Astrocyte (in vitro differentiated cells and primary cell): ENCODE data around the gene MYH9. TPM values are rescaled to one million over a fixed set of nuclear protein-coding genes. Genes with fewer than 3 reads are reported as not detected.

ENCODE experiments used
- DNase-seq: peaks from one replicate; pipeline ENCODE4 v3.0.0-alpha.2; 2010; ENCODE audit warnings: low read depth
- FAIRE-seq: peaks from 2 replicates; lab custom pipeline; 2011; peaks lifted over from hg19 to GRCh38; lab: Jason Lieb, UNC
- H2AFZ ChIP-seq: 2 replicates; pipeline ENCODE4 v1.6.0; 2012; ENCODE audit warnings: low read depth, low read length, inconsistent platforms
- H3K27ac ChIP-seq: 2 replicates; pipeline ENCODE4 v1.5.1; 2011; ENCODE audit warnings: low read depth, low read length, inconsistent platforms
- H3K27me3 ChIP-seq: 2 replicates; pipeline ENCODE4 v1.6.0; 2011; ENCODE audit warnings: low read length, inconsistent platforms; ENCODE audit not compliant: insufficient read depth
- H3K36me3 ChIP-seq: 2 replicates; pipeline ENCODE4 v1.5.1; 2011; ENCODE audit warnings: low read length, inconsistent platforms; ENCODE audit not compliant: insufficient read depth
- H3K4me1 ChIP-seq: 2 replicates; pipeline ENCODE4 v1.5.1; 2011; ENCODE audit warnings: low read length, inconsistent platforms; ENCODE audit not compliant: insufficient read depth
- H3K4me2 ChIP-seq: 2 replicates; pipeline ENCODE4 v1.6.0; 2012; ENCODE audit warnings: low read length, inconsistent platforms
- H3K4me3 ChIP-seq: 2 replicates; pipeline ENCODE4 v1.5.1; 2011; ENCODE audit warnings: low read depth, mild to moderate bottlenecking, low read length, inconsistent platforms; ENCODE audit not compliant: insufficient read depth
- H3K79me2 ChIP-seq: 2 replicates; pipeline ENCODE4 v1.6.0; 2012; ENCODE audit warnings: mild to moderate bottlenecking, low read length, inconsistent platforms; ENCODE audit not compliant: insufficient read depth
- H3K9ac ChIP-seq: 2 replicates; pipeline ENCODE4 v1.6.0; 2012; ENCODE audit warnings: mild to moderate bottlenecking, low read length, inconsistent platforms
- H3K9me3 ChIP-seq: 2 replicates; pipeline ENCODE4 v1.5.1; 2012; ENCODE audit warnings: low read depth, mild to moderate bottlenecking, low read length, inconsistent platforms; ENCODE audit not compliant: insufficient read depth
- H4K20me1 ChIP-seq: 2 replicates; pipeline ENCODE4 v1.6.0; 2012; ENCODE audit warnings: low read length, inconsistent platforms; ENCODE audit not compliant: insufficient read depth
- H3K27ac Mint-ChIP-seq: one replicate; pipeline ENCODE4 v1.8.0; 2021; ENCODE audit warnings: mild to moderate bottlenecking, mixed read lengths; ENCODE audit not compliant: unreplicated experiment
- H3K27me3 Mint-ChIP-seq: one replicate; pipeline ENCODE4 v1.8.0; 2021; ENCODE audit warnings: low read depth, mixed read lengths; ENCODE audit not compliant: unreplicated experiment
- H3K36me3 Mint-ChIP-seq: one replicate; pipeline ENCODE4 v1.8.0; 2021; ENCODE audit warnings: low read depth, mixed read lengths; ENCODE audit not compliant: unreplicated experiment
- H3K4me1 Mint-ChIP-seq: one replicate; pipeline ENCODE4 v1.8.0; 2021; ENCODE audit warnings: low read depth, mixed read lengths; ENCODE audit not compliant: unreplicated experiment
- H3K4me3 Mint-ChIP-seq: one replicate; pipeline ENCODE4 v1.8.0; 2021; ENCODE audit warnings: mild to moderate bottlenecking, moderate library complexity, mixed read lengths; ENCODE audit not compliant: unreplicated experiment
- H3K9me3 Mint-ChIP-seq: one replicate; pipeline ENCODE4 v1.8.0; 2021; ENCODE audit warnings: mild to moderate bottlenecking, mixed read lengths; ENCODE audit not compliant: unreplicated experiment
- CTCF ChIP-seq: IDR thresholded peaks from 2 replicates; pipeline ENCODE4 v1.5.1; 2011; ENCODE audit warnings: low read depth, mild to moderate bottlenecking, inconsistent platforms, low read length, moderate library complexity; ENCODE audit not compliant: insufficient read depth
- EZH2 ChIP-seq: IDR thresholded peaks from 2 replicates; pipeline ENCODE4 v1.6.1; 2012; ENCODE audit warnings: mild to moderate bottlenecking, low read length, inconsistent platforms; ENCODE audit not compliant: insufficient read depth
- total RNA-seq: library from RNA; stranded (reverse); gene quantifications from 2 replicates; pipeline ENCODE4 v1.2.1, GENCODE V29; 2021

The MYH9 gene
- total RNA-seq, 1 donor from 2014 or later, result 2,278 TPM

GRCh38 chr22:36311386-36312085, 76.2 kb downstream of the MYH9 start:
- H3K36me3 Mint-ChIP-seq, result peaks cover 28% of the 10 kb centered on the region
- Histone ChIP-seq H3K79me2 (peaks cover 83% of the 10 kb centered on the region), H4K20me1 (peaks cover 92% of the 10 kb centered on the region)

GRCh38 chr22:36308880-36309279, 78.9 kb downstream of the MYH9 start:
- Histone ChIP-seq H3K9ac (no peak overlapping the region), H3K9me3 (no peaks in the 10 kb centered on the region), H3K79me2 (peaks cover 88% of the 10 kb centered on the region), H3K4me2 (no peak overlapping the region), H3K4me1 (peaks cover 18% of the 10 kb centered on the region), H3K27me3 (no peaks in the 10 kb centered on the region), H2AFZ (no peak overlapping the region), H4K20me1 (peaks cover 94% of the 10 kb centered on the region), H3K36me3 (peaks cover 85% of the 10 kb centered on the region), H3K4me3 (no peak overlapping the region), H3K27ac (no peak overlapping the region)
- Mint-ChIP-seq H3K27me3 (no peaks in the 10 kb centered on the region), H3K4me3 (peak overlapping the region; percentile 29), H3K27ac (peak overlapping the region; percentile 83), H3K36me3 (peaks cover 33% of the 10 kb centered on the region), H3K4me1 (peaks cover 41% of the 10 kb centered on the region), H3K9me3 (no peaks in the 10 kb centered on the region)
- DNase-seq (no peak), FAIRE-seq (no peak)
- TF ChIP-seq CTCF (no peak), EZH2 (no peak)

More at GRCh38 chr22:36311386-36312085, 76.2 kb downstream of the MYH9 start:
- Mint-ChIP-seq H3K27ac (peak overlapping the region; percentile 87), H3K4me1 (peaks cover 41% of the 10 kb centered on the region), H3K4me3 (peak overlapping the region; percentile 62), H3K27me3 (no peaks in the 10 kb centered on the region), H3K9me3 (no peaks in the 10 kb centered on the region)
- Histone ChIP-seq H3K4me3 (no peak overlapping the region), H3K27ac (peak overlapping the region; percentile 36), H3K27me3 (no peaks in the 10 kb centered on the region), H3K4me1 (peaks cover 12% of the 10 kb centered on the region), H3K36me3 (peaks cover 83% of the 10 kb centered on the region), H3K4me2 (no peak overlapping the region), H3K9me3 (no peaks in the 10 kb centered on the region), H3K9ac (peak overlapping the region; percentile 9), H2AFZ (no peak overlapping the region)
- FAIRE-seq (no peak), DNase-seq (no peak)
- TF ChIP-seq EZH2 (no peak), CTCF (no peak)

GRCh38 chr22:36306227-36306626, 81.5 kb downstream of the MYH9 start:
- no peak overlapping the region for H3K27ac ChIP-seq
- H3K9me3 ChIP-seq, result no peaks in the 10 kb centered on the region
- Mint-ChIP-seq H3K27me3 (no peaks in the 10 kb centered on the region), H3K4me3 (no peak overlapping the region), H3K27ac (peak overlapping the region; percentile 84), H3K9me3 (no peaks in the 10 kb centered on the region), H3K36me3 (peaks cover 39% of the 10 kb centered on the region), H3K4me1 (peaks cover 36% of the 10 kb centered on the region)
- TF ChIP-seq CTCF, result no peak
- no peak for TF ChIP-seq EZH2
- H3K4me2 ChIP-seq, result no peak overlapping the region
- no peak overlapping the region for H3K4me3 ChIP-seq
- H4K20me1 ChIP-seq, result peaks cover 94% of the 10 kb centered on the region
- peaks cover 90% of the 10 kb centered on the region for H3K79me2 ChIP-seq
- peaks cover 85% of the 10 kb centered on the region for H3K36me3 ChIP-seq
- DNase-seq (no peak), FAIRE-seq (no peak)
- no peak overlapping the region for H3K9ac ChIP-seq
- H3K4me1 ChIP-seq, result peaks cover 17% of the 10 kb centered on the region
- H2AFZ ChIP-seq, result no peak overlapping the region
- no peaks in the 10 kb centered on the region for H3K27me3 ChIP-seq
